Vagina (tissue), 2 donors: Measurements from ENCODE around the gene FOXRED2.

ENCODE experiments used
- CTCF ChIP-seq, 3 experiments: fragments of 450-650 bp in 2 of 3; fragments of 200-600 bp in 1 of 3; sonication (generic) in 1 of 3; IDR thresholded peaks; one replicate each; pipeline ENCODE4 v1.5.1; 2017 to 2019; ENCODE audit warnings: antibody characterized with exemption in 3 of 3, mild to moderate bottlenecking in 2 of 3, moderate library complexity in 2 of 3
- POLR2A ChIP-seq, 2 donors: fragments of 450-650 bp; IDR thresholded peaks; one replicate each; pipeline ENCODE4 v1.6.1; 2017; ENCODE audit warnings: antibody characterized with exemption in 2 of 2, mild to moderate bottlenecking in 2 of 2, moderate library complexity in 2 of 2

- no peak for TF ChIP-seq CTCF (IDR thresholded peaks at IDR 0.05)
- no peak for TF ChIP-seq POLR2A (IDR thresholded peaks at IDR 0.05)
Observed at GRCh38 chr22:36453855-36454378, 52.9 kb downstream of the FOXRED2 start.
